Left hindlimb (tissue), 1 donor: ENCODE measurements around the gene SMIM29.
A peak's percentile ranks its signal among the peaks of the same experiment; 100 is the strongest.
"Not testable (repeated sequence)": the region's sequence is repeated elsewhere in the genome, so short reads cannot be mapped to it uniquely, and the experiment has no call there.

Source experiments
- DNase-seq: peaks from one replicate; pipeline ENCODE4 v3.0.0-alpha.2; 2018

Gene SMIM29

GRCh38 chr6:34248727-34249468 lies at the start of gene SMIM29:
Gene SMIM29, minus strand, starts transcription at chr6:34249006. Its CDS starts 1,215 bp downstream, at chr6:34247791.
- DNase-seq: peak; percentile 97

- no peak for DNase-seq
These were observed 46.9 kb upstream of the SMIM29 start for GRCh38 chr6:34295721-34296120.

GRCh38 chr6:34292954-34293353 lies 44.1 kb upstream of the SMIM29 start:
- no peak for DNase-seq

GRCh38 chr6:34289137-34289536 lies 40.3 kb upstream of the SMIM29 start:
- no peak for DNase-seq

- no peak for DNase-seq
These were observed 39.8 kb upstream of the SMIM29 start for GRCh38 chr6:34288581-34288980.

- DNase-seq: no peak
These were observed 36.8 kb upstream of the SMIM29 start for GRCh38 chr6:34285448-34286164.

GRCh38 chr6:34284563-34285447 lies 36.0 kb upstream of the SMIM29 start:
- DNase-seq: peak; percentile 40

GRCh38 chr6:34281702-34282334 lies 33.0 kb upstream of the SMIM29 start:
- DNase-seq: no peak

GRCh38 chr6:34280216-34280615 lies 31.4 kb upstream of the SMIM29 start:
- DNase-seq: no peak

GRCh38 chr6:34278833-34279232 lies 30.0 kb upstream of the SMIM29 start:
- DNase-seq: no peak

- DNase-seq: no peak
These were observed 28.9 kb upstream of the SMIM29 start for GRCh38 chr6:34277763-34278112.

- DNase-seq: no peak
These were observed 28.3 kb upstream of the SMIM29 start for GRCh38 chr6:34276881-34277762.

- no peak for DNase-seq
These were observed 27.4 kb upstream of the SMIM29 start for GRCh38 chr6:34276191-34276590.

- no peak for DNase-seq
These were observed 26.5 kb upstream of the SMIM29 start for GRCh38 chr6:34275128-34275804.

- DNase-seq: no peak
These were observed 25.3 kb upstream of the SMIM29 start for GRCh38 chr6:34274129-34274528.

GRCh38 chr6:34273242-34273805 lies 24.5 kb upstream of the SMIM29 start:
- peak; percentile 46 for DNase-seq

- no peak for DNase-seq
These were observed 23.5 kb upstream of the SMIM29 start for GRCh38 chr6:34272013-34272926.

- not testable (repeated sequence) for DNase-seq
These were observed 21.0 kb upstream of the SMIM29 start for GRCh38 chr6:34269658-34270341.

GRCh38 chr6:34269132-34269531 lies 20.3 kb upstream of the SMIM29 start:
- DNase-seq: not testable (repeated sequence)
